ENCODE data around the gene ZNF195.

GRCh38 chr11:3368199-3368598 lies 10.7 kb downstream of the ZNF195 start:
- TF ChIP-seq POLR2AphosphoS5 (IDR thresholded peaks at IDR 0.05; ENCODE audit: low read depth, low read length) = no peak
- TF ChIP-seq, protein P1, sequence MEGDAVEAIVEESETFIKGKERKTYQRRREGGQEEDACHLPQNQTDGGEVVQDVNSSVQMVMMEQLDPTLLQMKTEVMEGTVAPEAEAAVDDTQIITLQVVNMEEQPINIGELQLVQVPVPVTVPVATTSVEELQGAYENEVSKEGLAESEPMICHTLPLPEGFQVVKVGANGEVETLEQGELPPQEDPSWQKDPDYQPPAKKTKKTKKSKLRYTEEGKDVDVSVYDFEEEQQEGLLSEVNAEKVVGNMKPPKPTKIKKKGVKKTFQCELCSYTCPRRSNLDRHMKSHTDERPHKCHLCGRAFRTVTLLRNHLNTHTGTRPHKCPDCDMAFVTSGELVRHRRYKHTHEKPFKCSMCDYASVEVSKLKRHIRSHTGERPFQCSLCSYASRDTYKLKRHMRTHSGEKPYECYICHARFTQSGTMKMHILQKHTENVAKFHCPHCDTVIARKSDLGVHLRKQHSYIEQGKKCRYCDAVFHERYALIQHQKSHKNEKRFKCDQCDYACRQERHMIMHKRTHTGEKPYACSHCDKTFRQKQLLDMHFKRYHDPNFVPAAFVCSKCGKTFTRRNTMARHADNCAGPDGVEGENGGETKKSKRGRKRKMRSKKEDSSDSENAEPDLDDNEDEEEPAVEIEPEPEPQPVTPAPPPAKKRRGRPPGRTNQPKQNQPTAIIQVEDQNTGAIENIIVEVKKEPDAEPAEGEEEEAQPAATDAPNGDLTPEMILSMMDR (IDR thresholded peaks at IDR 0.05) = no peak

All from SK-N-SH (cell line).